Epidermal melanocyte (primary cell): ENCODE measurements around the gene SH3YL1.

Source experiments
- DNase-seq: peaks from one replicate; pipeline ENCODE4 v3.0.0; 2011; ENCODE audit warnings: low spot score; ENCODE audit not compliant: insufficient read length

SH3YL1 gene

DNA sequence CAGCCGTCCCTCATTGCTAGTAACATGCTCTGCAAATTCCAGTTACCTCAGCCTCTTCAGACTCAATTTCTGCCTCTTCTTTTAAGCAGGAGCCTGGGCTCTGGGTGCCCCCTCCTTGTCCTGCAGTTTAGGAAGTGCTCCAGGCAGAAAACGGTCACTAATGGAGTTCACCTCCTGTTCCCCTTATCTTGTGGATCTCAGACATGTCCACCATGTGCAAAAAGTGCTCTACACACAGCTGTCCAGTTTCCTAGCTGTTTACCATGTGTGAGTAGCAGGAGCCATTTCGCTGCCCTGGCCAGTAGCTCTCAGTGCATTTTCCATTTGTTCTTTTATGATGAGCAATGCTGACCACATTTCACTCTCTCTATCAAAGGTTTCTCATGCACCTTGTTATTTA, 4.9 kb downstream of the SH3YL1 start:
- DNase-seq, result no peak

DNA sequence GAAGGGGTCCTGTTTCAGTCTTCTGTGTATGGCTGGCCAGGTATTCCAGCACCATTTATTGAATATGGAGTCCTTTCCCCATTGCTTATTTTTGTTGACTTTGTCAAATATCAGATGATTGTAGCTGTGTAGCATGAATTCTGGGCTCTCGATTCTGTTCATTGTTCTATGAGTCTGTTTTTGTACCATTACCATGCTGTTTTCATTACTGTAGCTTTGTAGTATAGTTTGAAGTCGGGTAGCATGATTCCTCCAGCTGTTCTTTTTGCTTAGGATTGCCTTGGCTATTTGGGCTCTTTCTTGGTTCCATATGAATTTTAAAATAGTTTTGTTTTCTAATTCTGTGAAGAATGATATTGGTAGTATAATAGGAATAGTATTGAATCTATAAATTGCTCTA, 6.0 kb downstream of the SH3YL1 start:
- no peak for DNase-seq

DNA sequence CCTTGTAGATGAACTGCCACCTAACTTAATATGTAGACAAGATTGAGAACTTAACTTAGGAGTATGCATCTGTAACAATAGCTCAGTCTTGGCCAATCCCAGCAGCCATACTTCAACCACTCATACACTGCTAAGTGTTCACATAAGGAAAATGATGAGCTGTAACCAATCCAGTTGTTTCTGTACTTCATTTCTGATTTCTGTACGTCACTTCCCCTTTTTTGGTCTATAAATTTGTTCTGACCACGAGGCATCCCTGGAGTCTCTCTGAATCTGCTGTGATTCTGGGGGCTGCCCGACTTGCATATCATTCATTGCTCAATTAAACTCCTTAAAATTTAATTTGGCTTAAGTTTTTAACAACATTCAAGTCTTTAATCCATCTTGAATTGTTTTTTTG, 6.4 kb downstream of the SH3YL1 start:
- no peak for DNase-seq

DNA sequence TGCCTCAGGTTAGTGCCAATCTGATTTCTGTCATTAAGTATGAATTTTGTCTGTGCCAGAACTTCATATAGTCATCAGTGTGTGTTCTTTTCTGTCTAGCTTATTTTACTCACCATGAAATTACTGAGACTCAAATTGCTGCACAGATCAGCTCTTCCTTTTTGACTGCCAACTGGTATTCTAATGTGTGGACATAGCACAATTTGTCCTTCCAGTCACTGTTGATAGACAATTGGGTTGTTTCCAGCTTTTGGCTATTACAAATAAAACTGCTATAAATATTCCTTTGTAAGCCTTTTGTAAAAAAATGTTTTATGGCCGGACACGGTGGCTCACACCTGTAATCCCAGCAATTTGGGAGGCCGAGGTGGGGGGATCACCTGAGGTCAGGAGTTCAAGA, 7.7 kb downstream of the SH3YL1 start:
- DNase-seq, result no peak

DNA sequence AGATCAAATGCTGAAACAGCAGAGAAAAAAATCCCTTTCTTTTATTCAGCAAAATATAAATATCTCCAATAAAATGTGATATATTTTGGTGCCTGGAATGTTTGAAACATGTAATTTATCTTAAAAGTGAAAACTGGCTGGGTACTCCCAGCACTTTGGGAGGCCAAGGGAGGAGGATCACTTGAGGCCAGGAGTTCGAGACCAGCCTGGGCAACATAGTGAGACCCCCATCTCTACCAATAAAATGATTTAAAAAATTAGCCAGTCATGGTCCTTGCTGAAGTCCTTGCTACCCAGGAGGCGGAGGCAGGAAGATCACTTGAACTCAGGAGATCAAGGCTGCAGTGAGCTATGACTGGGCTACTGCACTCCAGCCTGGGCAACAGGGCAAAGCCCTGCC, 8.6 kb downstream of the SH3YL1 start:
- DNase-seq, result no peak

DNA sequence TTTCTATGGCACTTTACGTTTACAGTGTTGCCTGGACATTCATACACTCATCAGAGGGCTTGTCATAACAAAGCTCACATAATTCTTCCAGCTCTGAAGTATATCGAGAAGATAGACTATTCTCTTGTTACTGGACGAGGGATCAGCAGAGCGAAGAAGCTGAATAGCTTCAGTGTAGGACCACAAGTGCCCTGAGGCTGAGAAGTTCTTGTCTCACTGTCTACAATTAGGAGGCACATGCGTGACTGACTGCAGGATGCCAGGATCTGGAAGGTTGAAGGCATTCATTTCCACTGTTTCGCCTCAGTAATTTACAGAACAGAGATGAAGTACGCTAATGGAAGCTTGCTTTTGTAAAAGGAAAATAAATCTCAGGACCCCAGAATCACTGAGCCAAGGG, 9.6 kb downstream of the SH3YL1 start:
- DNase-seq, result peak; percentile 57

DNA sequence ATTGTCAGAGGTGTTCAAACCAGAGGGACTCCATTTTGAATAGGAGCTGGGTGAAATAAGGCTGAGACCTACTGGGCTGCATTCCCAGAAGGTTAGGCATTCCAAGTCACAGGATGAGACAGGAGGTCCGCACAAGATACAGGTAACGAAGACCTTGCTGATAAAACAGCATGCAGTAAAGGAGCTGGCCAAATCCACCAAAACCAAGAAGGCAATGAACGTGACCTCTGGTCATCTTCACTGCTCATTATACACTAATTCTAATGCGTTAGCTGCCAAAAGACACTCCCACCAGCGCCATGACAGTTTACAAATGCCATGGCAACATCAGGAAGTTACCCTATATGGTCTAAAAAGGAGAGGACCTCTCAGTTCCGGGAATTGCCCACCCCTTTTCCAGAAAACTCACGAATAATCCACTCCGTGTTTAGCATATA, 10.6 kb downstream of the SH3YL1 start:
- no peak for DNase-seq

DNA sequence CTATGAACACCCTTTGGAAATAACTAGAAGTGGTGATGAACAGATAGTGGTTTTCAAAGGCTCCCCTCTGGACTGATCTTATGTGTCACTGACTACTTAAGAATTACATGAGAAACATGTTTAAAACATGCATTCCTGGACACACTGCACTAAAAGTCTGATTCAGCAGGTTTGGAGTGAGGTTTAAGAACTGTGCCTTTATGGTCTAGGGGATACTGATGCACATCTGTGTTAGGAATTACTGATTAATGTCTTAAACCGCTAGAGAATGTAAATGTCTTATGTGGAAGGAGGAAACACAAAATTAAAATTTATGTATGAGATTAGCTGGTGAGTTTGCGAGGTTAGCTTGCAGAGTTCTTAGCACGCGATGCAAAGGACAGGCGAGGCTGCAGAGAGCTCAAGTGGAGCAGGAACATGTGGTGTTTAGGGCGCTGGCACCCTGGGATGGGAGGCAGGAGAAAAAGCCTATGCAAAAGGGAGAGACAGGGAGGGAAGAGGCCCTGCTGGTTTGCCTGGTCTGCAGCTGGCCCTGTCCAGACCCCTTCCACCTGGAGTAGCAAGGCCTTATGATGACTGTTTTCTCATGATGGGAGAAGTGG, 11.7 kb downstream of the SH3YL1 start:
- no peak for DNase-seq

DNA sequence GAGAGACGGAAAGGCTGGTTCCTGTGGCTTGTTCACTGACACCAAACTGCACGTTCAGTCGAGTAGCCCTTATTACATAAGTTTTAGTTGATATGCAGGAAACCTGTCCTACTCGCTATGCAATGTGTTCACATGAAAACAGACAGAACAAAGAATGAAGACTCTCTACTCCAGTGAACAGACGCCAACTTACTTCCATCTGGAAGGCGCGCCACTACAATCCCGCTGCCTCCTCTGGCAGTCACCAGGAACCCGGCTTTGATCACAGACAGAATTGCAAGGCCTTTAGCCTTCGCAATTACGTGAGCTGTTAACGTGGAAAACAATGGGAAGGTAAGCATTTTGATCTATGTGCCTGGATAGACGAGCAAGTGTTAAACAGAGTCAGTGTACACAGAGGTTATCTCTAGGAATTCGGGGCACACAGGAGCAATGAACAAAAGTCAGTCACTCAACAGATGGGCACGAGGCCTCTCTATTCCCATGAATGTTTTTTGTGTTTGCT, 14.2 kb downstream of the SH3YL1 start:
- no peak for DNase-seq

DNA sequence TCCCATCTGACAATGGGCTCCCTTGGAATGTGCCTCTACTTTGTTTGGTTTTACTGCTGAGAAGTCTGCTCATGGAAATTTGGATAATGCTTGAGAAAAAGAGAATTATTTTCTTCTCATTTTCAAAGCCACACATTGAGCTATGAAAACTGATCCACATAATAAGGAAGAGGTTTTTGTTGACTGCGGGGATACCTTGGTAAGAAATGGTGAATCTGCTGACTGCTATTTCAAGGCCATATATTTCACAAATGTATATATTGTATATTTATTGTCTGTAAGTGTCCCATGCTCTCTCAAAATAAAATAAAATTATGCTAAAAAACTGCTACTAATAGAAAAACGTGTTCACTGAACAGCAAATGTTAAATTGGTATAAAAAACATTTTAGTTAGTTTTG, 15.1 kb downstream of the SH3YL1 start:
- DNase-seq, result no peak

DNA sequence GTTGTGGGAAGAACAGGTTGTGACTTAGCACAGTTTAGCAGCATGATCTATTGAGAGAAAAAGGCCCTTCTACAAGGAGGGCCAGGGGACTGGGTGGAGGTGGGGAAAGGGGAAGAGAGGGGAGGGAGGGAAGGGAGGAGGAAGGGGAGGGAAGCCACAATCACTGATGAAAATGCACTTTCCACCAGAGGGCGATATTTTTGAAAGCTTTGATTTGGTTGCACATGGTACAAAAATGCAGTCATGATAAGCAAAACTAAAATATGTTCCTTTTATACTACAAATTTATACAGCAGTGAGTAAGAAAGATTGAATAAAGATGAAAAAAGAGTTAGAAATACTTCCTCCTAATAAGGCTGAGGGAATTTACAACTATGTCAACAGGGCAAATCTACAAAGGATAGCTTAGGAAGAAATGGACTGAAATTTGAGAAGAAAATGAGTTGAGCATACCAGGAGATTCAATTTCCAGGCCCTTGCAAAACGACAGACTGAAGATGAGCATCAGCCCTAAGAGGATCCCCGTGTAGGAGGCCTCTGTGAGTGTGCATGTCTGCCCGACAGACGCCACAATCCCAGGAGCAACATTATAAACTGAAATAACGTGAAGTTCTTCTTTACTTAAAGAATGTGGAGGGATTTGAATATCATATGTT, 17.2 kb downstream of the SH3YL1 start:
- DNase-seq, result no peak

DNA sequence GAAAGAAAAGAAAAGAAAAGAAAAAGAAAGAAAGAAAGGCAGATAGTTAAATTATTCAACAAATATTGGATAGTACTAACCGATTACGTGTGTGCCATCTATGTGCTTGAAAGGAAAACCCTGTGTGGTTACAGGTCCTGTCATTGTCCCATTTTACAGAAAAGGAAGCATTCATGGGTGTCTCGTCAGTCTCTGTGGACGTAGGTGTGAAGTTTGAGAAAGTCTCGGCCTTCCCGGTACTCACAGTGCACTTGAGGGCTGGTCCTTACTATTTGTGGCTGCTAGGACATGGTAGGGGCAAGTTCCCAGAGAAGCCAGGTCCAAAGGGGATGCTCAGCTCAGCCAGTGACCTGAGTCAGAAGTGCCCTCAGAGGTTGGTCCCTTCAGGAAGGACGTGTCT, 19.3 kb downstream of the SH3YL1 start:
- no peak for DNase-seq

DNA sequence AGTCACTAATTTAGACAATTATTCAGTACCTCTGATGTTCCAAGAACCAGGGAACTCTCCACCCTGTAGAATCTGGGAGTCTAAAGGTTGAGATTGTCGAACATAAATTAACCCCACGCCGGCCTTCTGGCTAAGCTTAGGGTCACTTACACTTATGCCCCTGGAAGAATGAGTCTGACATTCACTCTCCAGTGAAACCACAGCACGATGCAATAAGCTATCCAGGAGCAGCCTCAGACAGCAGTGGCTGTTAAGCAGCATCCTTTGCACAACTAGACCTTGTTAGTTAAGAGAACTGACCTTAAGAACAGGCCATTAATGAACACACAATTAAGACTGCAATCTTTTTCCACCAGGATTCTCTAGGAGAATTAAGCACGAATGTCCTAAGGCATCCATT, 25.0 kb downstream of the SH3YL1 start:
- DNase-seq, result no peak

DNA sequence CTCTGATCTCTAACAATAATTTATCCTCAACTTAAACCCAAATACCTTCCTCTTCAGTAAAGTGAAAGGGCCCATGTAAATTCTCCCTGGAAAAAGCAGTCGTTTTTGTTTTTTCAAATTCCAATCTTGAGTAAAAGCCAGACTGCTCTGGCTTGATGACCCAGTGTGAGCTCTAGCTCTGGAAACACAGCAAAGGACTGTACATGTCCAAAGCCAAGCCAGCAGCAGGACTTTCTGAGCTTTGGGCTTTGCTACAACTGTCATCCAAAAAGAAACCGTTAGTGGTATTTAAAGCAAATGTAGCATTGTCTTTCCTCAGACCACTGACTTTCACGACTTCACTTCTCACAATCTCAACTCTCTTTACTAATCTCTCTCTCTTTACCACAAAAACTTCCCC, 25.4 kb downstream of the SH3YL1 start:
- DNase-seq, result no peak

DNA sequence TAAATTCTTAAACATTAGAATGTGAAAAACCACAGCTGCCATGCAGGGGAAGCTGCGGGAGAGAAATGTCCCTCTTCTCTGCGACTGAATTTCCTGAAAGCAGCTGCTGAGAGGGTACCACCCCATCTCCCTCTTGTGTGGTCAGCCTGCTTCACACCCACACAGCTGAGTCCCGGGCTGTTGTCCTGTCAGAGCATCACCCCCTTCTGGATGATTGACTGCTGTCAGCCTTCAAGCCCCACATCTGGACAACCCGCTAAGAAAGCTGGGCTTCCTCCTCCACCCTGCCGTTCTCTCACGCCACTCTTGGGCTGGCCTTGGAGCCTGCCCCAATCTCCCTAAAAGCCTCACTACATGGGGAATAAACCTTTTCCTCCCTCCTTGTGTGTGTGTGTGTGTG, 26.0 kb downstream of the SH3YL1 start:
- DNase-seq, result no peak

DNA sequence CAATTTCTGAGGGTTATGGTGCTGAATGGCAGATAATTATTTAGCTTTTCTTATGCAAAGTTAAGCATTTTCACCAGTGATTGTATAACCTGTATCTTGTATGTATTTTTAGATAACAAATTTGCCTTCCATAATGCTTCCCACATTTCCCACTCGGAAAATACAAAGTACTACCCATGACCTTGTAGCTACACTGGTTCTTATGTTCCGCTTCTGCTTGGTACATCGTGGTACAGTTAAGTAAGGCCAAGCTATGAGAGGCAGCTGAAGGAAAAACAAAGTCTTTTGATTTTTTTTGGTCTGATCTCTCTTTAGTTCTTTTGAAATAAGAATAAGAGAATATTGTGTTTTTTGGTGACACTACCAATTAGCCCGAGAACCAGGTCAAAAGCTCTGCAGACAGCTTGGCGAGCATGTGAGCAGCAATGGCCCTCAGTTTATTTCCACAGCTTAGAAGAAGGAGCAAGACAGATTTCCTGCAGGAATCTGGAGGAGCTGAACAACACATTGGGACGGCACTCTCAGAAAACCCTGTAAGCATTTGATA, 26.8 kb downstream of the SH3YL1 start:
- no peak for DNase-seq

DNA sequence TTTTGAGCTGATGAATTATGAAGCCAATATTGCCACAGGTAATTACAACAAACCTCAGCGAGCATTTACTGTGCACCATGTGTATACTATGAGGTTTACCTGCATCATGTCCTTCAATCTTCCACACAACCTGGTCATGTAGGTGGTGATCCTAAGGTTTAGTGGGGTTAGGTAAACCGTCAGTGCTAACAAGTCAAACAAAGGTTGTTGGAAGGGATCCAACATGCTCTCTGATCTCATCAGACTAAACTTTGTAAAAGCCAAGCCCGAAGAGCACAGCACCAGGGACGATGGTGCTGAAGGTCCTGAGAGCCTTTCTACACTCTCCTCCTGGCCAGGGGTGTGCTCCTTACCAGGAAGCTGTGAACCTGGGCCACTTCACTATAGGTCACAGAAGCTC, 29.4 kb downstream of the SH3YL1 start:
- no peak for DNase-seq

DNA sequence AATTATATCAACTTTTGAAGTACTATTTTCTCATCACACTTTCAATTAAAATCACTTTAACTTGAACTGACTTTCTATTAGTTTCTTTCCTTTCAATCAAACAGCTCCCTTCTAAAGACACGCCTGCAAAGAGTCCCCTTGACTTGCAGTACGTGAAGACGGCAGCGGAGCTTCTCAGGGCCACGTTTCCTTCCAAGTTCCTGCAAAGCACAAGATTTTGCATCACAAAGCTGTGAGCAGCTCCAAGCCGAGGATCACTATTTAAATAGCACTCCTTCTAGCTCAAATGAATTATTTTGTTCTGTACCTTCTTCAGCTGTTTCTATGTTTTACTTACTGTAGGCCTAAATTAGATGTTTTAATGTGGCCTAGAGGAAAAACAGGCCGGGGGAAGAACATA, 30.8 kb downstream of the SH3YL1 start:
- no peak for DNase-seq

DNA sequence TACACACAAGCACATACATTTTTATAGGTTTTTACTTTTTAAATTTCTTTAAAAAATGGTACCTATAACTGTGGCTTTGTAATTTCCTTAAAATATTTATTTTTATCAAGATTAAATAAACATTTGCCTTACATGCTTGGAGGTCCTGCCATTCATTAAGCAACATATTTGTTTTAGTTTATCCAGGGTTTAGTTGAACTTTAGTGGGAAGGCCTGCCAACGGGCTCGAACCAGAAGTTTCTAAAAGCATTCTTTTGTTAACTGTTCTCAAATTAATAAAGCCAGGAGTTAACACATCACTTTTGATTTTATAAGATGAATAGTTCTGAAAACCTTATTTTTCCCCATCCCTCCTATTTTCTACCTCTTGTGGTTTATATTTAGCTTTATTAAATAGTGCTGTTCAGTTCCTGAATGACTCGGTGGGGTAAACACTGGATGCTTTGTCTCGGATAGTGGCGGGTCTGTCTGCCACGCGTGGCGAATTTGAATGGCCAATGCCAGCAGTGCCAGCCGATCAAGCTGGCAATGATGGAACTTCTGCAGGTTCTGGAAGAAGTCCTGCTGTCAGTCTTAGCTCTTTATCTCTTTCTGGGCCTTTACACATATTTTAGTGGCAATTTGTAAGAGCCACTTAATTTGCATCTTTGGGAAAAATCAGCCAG, 32.2 kb downstream of the SH3YL1 start:
- DNase-seq, result peak; percentile 31

DNA sequence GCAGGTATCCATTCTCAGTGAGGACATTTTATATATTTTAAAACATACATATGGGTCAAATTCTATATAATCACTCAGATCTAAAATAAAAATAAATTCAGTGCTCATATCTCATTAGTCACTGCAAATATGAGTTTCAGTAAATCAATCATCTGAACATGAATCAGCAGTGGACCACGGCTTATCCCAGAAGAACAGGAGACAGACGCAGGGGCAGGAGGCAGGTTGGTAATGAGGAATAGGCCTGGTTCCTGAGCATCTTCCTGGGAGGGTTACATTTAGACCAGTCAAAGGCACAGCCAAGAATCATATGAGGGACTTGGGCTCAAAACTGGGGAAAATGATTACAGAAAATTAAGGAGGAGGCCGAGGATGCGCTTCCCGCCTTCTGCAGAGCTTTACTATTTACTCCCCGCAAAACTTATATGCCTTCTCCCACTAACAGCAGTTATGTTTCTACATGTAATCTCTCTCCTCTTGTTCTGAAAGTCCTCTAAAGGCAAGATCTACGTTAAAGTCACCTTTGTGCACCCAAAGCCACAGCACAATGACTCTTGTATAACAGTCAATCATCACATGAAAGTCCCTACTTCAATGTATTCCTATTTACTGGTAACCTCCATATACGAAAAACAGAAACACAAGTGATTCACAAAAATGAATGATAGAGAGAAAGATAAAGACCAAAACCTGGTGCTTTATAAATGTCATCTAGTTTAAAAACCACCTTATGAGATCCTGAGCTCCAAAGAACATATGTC, 35.1 kb downstream of the SH3YL1 start:
- DNase-seq, result no peak

DNA sequence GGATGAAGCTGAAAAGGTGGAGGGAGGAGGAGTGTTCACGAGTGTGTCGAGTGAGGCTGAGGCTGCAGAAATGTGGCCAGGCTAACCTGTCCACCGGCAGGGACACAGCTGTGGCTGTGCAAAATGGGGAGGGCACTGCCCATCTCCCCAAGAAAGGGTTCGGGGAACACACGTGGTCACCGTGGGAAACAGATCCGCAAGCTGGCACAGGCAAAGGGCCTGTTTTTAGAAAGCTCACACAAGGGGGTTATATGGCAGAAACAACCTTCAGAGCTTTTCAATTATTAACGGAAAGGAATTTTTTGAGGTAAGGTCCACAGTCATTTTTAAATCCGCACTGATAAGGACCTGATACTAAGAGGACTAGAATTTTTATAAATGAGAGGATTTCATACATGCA, 35.7 kb downstream of the SH3YL1 start:
- DNase-seq, result no peak
